HG03135 (cell line): ENCODE data around the gene MACROD2.
"Not testable (repeated sequence)": the region's sequence is repeated elsewhere in the genome, so short reads cannot be mapped to it uniquely, and the experiment has no call there.

Source experiments
- ATAC-seq: cut with Tn5 transposase; IDR thresholded peaks from one replicate; pipeline ENCODE4 v1.9.1; 2021; ENCODE audit warnings: mild to moderate bottlenecking, moderate library complexity; ENCODE audit not compliant: unreplicated experiment

MACROD2 gene

DNA sequence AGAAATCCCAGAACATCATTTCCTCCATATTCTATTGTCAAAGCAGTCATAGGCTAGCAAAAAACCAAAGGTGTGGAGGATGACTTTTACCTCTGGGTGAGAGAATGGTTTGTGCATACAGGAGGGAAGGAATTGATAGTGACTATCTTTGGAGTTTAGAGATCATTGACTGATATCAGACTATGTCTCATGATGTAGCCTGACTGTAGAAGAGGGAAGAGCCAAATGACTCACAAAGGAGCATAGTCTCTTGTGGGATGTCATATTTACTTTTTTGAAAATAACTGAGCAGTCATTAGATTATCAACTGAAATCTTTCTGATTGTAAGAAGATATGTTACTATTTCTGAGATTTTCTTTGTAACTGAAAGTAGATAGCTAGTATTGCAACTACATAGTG lies 183.6 kb downstream of the MACROD2 start:
- no peak for ATAC-seq

DNA sequence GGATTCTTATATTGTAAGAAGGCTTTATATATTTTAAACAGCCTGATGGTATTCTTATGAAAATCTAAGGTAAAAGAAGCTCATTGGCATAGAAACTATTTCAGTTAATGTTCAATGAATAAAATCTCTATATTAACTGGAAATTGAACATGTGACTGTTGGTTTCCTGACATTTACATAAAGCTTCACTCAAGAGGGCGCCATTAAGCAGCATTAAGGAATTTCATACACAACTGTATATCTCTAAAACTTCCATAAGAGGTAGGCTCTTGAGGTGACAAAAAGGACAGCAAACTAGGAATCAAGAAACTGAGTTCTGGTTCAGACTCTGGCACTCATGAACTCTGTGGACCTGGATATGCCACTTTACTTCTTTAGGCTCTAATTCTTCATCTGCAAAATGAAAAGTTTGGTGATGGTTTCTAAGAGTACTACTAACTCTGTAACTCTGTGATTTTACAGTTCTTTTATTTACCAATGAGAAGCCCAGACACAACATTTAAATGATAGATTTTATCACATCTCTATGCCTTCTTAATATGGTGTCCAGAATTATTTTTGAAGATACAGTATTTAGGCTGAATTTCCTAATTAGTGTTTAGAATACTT lies 194.6 kb downstream of the MACROD2 start:
- ATAC-seq: no peak

DNA sequence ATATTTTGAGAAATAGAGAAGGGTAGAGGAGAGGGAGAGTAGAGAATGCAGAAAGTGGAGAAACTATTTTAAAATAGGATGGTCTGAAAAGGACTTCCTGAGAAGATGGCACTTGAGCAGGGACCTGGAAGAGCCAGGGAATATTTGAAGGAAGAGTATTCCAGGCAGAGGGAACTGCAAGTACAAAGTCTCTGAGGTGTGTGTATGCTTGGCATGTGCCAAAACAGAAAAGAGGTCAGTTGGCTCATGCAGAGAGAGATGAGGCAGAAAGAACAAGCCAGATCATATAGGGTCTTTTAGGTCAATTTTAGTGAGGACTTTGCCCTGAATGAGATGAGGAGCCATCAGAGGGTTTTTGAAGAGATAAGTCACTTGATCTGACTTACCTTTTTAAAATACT lies 196.2 kb downstream of the MACROD2 start:
- no peak for ATAC-seq

GRCh38 chr20:14193443-14193842 lies 198.1 kb downstream of the MACROD2 start:
- ATAC-seq: no peak

GRCh38 chr20:14193885-14194284 lies 198.6 kb downstream of the MACROD2 start:
- no peak for ATAC-seq

DNA sequence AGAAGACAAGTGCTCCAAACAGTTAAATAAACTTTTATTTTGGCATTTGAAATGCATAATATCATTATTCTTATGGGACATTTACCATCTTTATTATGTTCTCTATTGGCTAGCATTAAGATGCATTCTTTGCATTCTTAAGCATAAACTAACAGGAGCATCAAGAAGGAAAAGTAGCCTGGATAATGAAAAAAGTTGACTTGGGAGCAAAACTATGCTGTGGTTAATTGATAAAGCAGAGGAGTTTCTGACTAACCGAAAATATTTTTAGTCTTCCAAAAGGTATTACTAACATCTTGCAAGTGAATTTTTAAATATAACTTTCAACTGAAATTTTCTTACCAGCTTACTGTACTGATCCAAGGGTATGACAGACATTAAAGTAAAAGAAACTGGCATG lies 201.8 kb downstream of the MACROD2 start:
- no peak for ATAC-seq

DNA sequence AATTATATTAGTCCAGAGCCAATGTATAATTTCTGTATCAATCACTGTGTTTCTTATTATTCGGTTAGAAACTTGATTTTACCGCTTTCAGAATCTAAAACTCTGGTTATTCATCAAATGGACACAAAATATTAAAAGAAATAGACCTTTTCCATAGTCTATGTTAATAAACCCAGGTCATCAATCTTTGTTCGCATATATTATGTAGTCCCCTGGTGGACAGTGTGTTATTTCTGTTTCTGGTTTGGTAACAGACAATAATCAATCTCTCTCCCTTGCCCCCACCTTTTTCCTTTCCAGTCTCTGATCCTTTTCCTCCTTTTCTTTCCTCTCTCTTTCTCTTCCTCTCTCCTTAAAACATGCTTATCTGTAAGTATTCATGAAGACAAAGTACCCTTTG lies 203.1 kb downstream of the MACROD2 start:
- no peak for ATAC-seq

- no peak for ATAC-seq
These were observed 203.8 kb downstream of the MACROD2 start for GRCh38 chr20:14199111-14199510.

DNA sequence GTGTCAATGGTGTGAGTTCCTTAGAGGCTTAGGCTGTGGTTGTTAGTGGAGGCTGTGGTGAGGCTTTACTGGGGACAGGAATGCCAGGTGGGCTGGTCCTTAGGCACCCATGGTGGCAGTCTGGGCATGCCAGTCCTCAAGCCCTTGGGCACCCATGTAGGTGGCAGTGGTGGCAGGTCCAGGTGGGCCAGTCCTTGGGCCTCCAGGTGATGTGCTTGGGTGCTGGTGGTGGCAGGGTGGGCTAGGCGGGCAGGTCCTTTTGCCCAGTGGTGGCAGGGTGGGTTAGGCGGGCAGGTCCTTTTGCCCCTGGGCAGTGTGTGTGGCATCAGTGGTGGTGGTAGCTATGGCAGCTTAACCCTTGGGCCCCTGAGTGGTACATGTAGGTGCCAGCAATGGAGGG lies 208.3 kb downstream of the MACROD2 start:
- ATAC-seq: no peak

- no peak for ATAC-seq
These were observed 212.3 kb downstream of the MACROD2 start for GRCh38 chr20:14207591-14207990.

DNA sequence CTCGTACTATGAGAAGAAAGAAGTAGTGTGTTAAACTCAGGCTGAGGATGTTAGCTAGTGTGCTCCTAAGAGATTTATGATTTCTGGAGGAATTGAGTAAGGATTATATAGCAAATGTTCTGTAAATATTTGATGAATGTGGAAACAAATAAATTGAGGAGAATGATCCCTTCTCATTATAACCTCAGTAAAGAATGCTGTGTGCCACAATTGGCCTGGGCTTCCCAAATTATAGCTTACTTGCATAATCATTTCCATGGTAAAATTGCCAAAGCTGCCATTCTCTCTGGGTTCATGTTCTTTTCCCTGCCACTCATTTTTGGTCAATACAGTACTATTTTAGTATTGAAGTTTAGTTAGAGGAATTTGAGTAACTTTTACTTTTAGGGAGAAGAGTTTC lies 213.6 kb downstream of the MACROD2 start:
- no peak for ATAC-seq

GRCh38 chr20:14210146-14210545 lies 214.8 kb downstream of the MACROD2 start:
- no peak for ATAC-seq

DNA sequence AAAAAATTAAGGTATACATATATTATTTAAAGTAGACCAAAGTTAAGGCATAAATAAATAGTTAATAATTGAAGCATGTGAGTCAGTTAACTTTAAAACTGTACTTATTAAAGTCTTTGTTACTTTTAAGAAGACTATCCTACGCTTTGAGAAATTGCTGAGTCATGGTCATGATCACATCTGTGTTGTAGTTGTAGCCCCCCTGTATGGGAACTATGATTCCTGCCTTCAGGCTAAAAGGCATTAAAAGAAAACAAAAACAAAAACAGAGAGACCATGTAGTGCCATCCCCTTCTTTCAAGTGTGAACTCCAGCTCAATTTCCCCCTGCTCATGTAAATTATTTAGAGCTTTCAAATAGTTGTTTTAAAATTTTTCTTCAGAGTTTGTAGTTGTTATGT lies 218.7 kb downstream of the MACROD2 start:
- no peak for ATAC-seq

DNA sequence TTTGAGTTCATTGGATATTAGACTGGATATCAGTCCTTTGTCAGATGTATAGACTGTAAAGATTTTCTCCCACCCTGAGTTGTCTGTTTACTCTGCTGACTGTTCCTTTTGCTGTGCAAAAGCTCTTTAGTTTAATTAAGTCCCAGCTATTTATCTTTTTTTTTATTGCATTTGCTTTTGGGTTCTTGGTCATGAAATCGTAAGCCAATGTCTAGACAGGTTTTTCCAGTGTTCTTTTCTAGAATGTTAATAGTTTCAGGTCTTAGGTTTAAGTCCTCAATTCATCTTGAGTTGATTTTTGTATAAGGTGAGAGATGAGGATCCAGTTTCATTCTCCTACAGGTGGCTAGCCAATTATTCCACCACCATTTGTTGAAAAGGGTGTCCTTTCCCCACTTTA lies 220.6 kb downstream of the MACROD2 start:
- not testable (repeated sequence) for ATAC-seq

DNA sequence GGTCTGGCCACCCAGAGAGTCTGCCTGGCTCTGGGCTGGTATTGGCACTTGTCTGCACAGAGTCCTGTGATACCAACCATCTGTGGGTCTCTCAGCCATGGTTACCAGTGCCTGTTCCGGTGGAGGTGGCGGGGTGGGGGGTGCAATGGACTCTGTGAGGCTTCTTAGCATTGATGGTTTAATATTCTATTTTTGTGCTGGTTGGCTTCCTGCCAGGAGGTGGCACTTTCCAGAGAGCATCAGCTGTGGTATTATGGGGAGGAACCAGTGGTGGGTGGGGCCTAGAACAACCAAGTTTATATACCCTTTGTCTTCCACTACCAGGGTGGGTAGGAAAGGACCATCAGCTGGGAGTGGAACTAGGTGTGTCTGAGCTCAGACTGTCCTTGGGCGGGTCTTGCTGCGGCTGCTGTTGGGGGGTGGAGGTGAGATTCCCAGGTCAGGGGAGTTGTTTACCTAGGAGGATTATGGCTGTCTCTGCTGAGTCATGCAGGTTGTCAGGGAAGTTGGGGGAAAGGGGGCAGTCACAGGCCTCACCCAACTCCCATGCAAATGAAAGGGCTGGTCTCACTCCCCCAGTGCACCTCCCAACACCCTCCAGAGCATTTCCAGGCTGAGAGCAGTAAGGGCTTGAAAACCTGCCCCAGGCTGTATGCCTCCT lies 224.6 kb downstream of the MACROD2 start:
- ATAC-seq: no peak

- no peak for ATAC-seq
These were observed 225.7 kb downstream of the MACROD2 start for GRCh38 chr20:14220986-14221385.

DNA sequence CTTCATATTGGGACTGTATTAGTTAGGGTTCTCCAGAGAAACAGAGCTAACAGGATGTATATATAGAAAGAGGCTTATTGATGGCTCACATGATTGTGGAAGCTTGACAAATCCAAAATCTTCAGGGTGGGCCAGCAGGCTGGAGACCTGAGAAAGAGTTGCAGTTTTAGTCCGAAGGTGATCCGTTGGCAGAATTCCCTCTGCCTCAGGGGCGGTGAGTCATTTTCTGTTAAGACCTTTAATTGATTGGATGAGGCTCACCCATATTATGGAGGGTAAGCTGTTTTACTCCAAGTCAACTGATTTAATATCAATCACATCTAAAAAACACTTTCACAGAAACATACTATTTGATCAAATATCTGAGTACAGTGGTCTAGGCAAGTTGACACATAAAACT lies 228.5 kb downstream of the MACROD2 start:
- ATAC-seq: no peak

DNA sequence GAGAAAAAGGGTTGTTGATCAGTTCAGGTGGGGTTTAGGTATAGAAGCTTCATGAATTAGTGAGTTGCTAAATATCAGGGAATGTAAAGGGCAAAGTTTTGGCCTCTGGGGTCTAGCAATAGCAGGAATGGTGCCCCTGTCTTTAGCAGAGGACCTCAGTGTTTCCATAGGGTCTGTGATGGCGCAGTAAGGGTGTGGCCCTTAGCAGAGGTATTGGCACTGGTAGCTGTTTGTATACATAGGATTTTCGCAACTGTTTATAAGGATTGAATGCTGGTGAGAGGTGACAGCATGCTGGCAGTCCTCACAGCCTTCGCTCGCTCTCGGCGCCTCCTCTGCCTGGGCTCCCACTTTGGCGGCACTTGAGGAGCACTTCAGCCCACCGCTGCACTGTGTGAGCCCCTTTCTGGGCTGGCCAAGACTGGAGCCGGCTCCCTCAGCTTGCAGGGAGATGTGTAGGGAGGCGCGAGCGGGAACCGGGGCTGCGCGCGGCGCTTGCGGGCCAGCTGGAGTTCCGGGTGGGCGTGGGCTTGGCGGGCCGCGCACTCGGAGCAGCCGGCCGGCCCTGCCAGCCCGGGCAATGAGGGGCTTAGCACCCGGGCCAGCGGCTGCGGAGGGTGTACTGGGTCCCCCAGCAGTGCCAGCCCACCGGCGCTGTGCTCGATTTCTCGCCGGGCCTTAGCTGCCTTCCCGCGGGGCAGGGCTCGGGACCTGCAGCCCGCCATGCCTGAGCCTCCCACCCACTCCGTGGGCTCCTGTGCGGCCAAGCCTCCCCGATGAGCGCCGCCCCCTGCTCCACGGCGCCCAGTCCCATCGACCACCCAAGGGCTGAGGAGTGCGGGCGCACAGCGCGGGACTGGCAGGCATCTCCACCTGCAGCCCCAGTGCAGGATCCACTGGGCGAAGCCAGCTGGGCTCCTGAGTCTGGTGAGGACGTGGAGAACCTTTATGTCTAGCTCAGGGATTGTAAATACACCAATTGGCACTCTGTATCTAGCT lies 231.0 kb downstream of the MACROD2 start:
- ATAC-seq: not testable (repeated sequence)

GRCh38 chr20:14232650-14233049 lies 237.3 kb downstream of the MACROD2 start:
- no peak for ATAC-seq

- no peak for ATAC-seq
These were observed 239.5 kb downstream of the MACROD2 start for GRCh38 chr20:14234666-14235295.

DNA sequence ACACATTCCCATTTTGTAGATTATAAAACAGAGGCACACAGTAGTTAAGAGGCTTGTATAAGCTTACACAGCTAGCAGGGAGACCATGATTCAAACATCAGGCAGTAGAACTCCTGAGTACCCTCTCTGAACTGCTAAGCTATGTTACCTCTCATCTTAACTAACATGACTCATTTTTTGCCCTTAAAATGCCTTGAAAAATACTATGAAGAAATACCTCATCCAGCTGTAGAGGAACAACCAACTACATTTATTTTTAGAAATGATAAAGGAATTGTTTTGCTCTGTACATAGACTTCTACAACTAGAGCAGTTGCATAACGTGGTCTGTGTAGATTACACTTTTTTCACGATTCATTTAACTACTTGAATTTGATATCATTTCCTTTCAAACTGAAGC lies 240.0 kb downstream of the MACROD2 start:
- ATAC-seq: no peak
